Measurements from ENCODE around the gene CELA3A. TPM values are rescaled to one million over a fixed set of nuclear protein-coding genes. Genes with fewer than 3 reads are reported as not detected.

The CELA3A gene
- total and polyA plus RNA-seq, 12 donors: 0.58 to 4.6 (median 3.7) TPM; not detected in 4

- ATAC-seq (no peak), DNase-seq (no peak)
- no peaks in the 10 kb centered on the region for H3K9me3 ChIP-seq
- no peaks in the 10 kb centered on the region for H3K27me3 ChIP-seq
- peaks cover 0 to 41% (median 0%) of the 10 kb centered on the region in 9 donors for H3K36me3 ChIP-seq
- H3K27ac ChIP-seq: peak overlapping the region in 1 of 10 donors; percentile 22
- intact Hi-C loops (cut with DNase I): no loop called here
- H3K4me1 ChIP-seq: peaks cover 7 to 92% (median 87%) of the 10 kb centered on the region in 9 donors
- TF ChIP-seq CTCF (IDR thresholded peaks at IDR 0.05): no peak
- H3K4me3 ChIP-seq: no peak overlapping the region
- 86 to 92% methylated on average over 10 of the region's 10 CpGs for WGBS, 2 donors
Measured at GRCh38 chr1:22057861-22058260, 56.4 kb downstream of the CELA3A start.

Other genes with a start within 250 kb of the CELA3A start
- 10 to 100 TPM; 33.0 to 45.0 (median 37.0) TPM for gene USP48, start 218.5 kb upstream of the CELA3A start, total RNA-seq
- gene USP48, start 218.5 kb upstream of the CELA3A start, polyA plus RNA-seq: 10 to 100 TPM; 13.8 to 24.1 TPM
- gene LDLRAD2, start 189.4 kb upstream of the CELA3A start, total RNA-seq: under 1 TPM in 2 of 10 donors, not detected in 8; 0.05 to 0.07 TPM
- gene LDLRAD2, start 189.4 kb upstream of the CELA3A start, polyA plus RNA-seq: 1 to 10 TPM; 3.4 to 5.8 TPM
- 100 to 1,000 TPM; 249 to 508 (median 320) TPM for gene HSPG2, start 64.3 kb upstream of the CELA3A start, total RNA-seq
- gene HSPG2, start 64.3 kb upstream of the CELA3A start, polyA plus RNA-seq: 100 to 1,000 TPM; 221 to 276 TPM
- 1 to 10 TPM in 7 of 10 donors, not detected in 3; 1.1 to 2.5 (median 1.3) TPM for gene CELA3B, start 24.6 kb upstream of the CELA3A start, total RNA-seq
- gene CELA3B, start 24.6 kb upstream of the CELA3A start, polyA plus RNA-seq: under 1 TPM in 1 of 2 donors, not detected in 1; 0.13 TPM
- 100 to 1,000 TPM; 139 to 259 (median 174) TPM for gene CDC42, start 51.1 kb downstream of the CELA3A start, total RNA-seq
- 100 to 1,000 TPM in 1 of 2 donors, 10 to 100 TPM in 1; 68.7 to 137 TPM for gene CDC42, start 51.1 kb downstream of the CELA3A start, polyA plus RNA-seq
- under 1 TPM in 1 of 10 donors, not detected in 9; 0.16 TPM for gene WNT4, start 141.4 kb downstream of the CELA3A start, total RNA-seq
- under 1 TPM in 1 of 2 donors, not detected in 1; 0.06 TPM for gene WNT4, start 141.4 kb downstream of the CELA3A start, polyA plus RNA-seq

Measured in heart right ventricle (tissue), 16 donors.